H1 (cell line): ENCODE measurements around the gene NAXD. TPM values are rescaled to one million over a fixed set of nuclear protein-coding genes. Genes with fewer than 3 reads are reported as not detected.

Source experiments
- CTCF ChIA-PET: fragments of 300-600 bp; sonication (Branson Sonifier 250); formaldehyde crosslinking; loops from one replicate; lab custom pipeline; 2021; ENCODE audit not compliant: partially characterized antibody; lab: Charles Lee
- POLR2A ChIA-PET: fragments of 300-600 bp; sonication (Branson Sonifier 250); formaldehyde crosslinking; loops from one replicate; lab custom pipeline; 2021; ENCODE audit warnings: inconsistent platforms; ENCODE audit not compliant: partially characterized antibody; lab: Charles Lee
- DNase-seq, 2 experiments: peaks; one replicate each; pipeline versions ENCODE4 v3.0.0 to v3.0.0-alpha.2; 2010 to 2022; ENCODE audit warnings: low spot score in 2 of 2, low read depth in 1 of 2, mixed read lengths in 1 of 2
- FAIRE-seq: peaks from 2 replicates; lab custom pipeline; 2011; peaks lifted over from hg19 to GRCh38; lab: Jason Lieb, UNC
- H2AFZ ChIP-seq: 2 replicates; pipeline ENCODE4 v1.8.1; 2012; ENCODE audit warnings: low read length, inconsistent platforms
- H2AK5ac ChIP-seq: 2 replicates; pipeline ENCODE4 v1.6.1; 2013; ENCODE audit warnings: low read depth, low read length
- H2BK120ac ChIP-seq: replicated peaks from 2 replicates; pipeline ENCODE3; 2013; ENCODE audit warnings: low read depth, low read length, inconsistent platforms
- H2BK12ac ChIP-seq: 2 replicates; pipeline ENCODE4 v1.6.1; 2013; ENCODE audit warnings: low read depth, low read length
- H2BK15ac ChIP-seq: 2 replicates; pipeline ENCODE4 v1.6.1; 2013; ENCODE audit warnings: low read length
- H2BK20ac ChIP-seq: 2 replicates; pipeline ENCODE4 v1.6.1; 2013; ENCODE audit warnings: low read length
- H2BK5ac ChIP-seq: 2 replicates; pipeline ENCODE4 v1.6.1; 2013; ENCODE audit warnings: low read depth, low read length
- H3K14ac ChIP-seq: 2 replicates; pipeline ENCODE4 v1.6.1; 2013; ENCODE audit warnings: inconsistent platforms; ENCODE audit not compliant: insufficient read length
- H3K18ac ChIP-seq: 2 replicates; pipeline ENCODE4 v1.6.1; 2013; ENCODE audit warnings: low read length; ENCODE audit errors: extremely low read depth
- H3K23ac ChIP-seq: 2 replicates; pipeline ENCODE4 v1.6.1; 2013; ENCODE audit warnings: inconsistent platforms; ENCODE audit not compliant: insufficient read length
- H3K23me2 ChIP-seq: 2 replicates; pipeline ENCODE4 v1.6.1; 2013; ENCODE audit warnings: low read depth, low read length
- H3K27ac ChIP-seq: 2 replicates; pipeline ENCODE4 v1.6.1; 2011; ENCODE audit warnings: low read depth, low read length, inconsistent platforms
- H3K27me3 ChIP-seq, 4 experiments: replicated peaks in 1 of 4; 1 replicate in 1 of 4; 2 replicates in 3 of 4; pipeline versions ENCODE4 v1.6.1 to v1.8.1; 2011 to 2013; ENCODE audit warnings: low read length in 3 of 4, mild to moderate bottlenecking in 3 of 4, inconsistent platforms in 2 of 4, mixed read lengths in 2 of 4, moderate library complexity in 1 of 4; ENCODE audit not compliant: control insufficient read depth in 3 of 4, insufficient read depth in 3 of 4; ENCODE audit errors: extremely low read depth in 1 of 4
- H3K36me3 ChIP-seq, 4 experiments: 2 replicates each; pipeline versions ENCODE4 v1.6.1 to v1.8.1; 2011 to 2013; ENCODE audit warnings: mild to moderate bottlenecking in 4 of 4, low read length in 3 of 4, moderate library complexity in 2 of 4, control low read depth in 1 of 4, inconsistent platforms in 1 of 4; ENCODE audit not compliant: insufficient read depth in 4 of 4, control insufficient read depth in 2 of 4
- H3K4ac ChIP-seq: replicated peaks from 2 replicates; pipeline ENCODE3; 2013; ENCODE audit warnings: low read length, low read depth, mixed read lengths, inconsistent platforms; ENCODE audit not compliant: insufficient read length
- H3K4me1 ChIP-seq, 4 experiments: replicated peaks in 1 of 4; 1 replicate in 1 of 4; 2 replicates in 3 of 4; pipeline versions ENCODE4 v1.6.1 to v1.8.1; 2011 to 2013; ENCODE audit warnings: low read length in 3 of 4, inconsistent platforms in 2 of 4, mixed read lengths in 1 of 4; ENCODE audit not compliant: insufficient read depth in 4 of 4, control insufficient read depth in 3 of 4
- H3K4me2 ChIP-seq, 2 experiments: 2 replicates each; pipeline versions ENCODE4 v1.6.1 to v1.8.1; 2011 to 2013; ENCODE audit warnings: low read depth in 2 of 2, low read length in 2 of 2, control low read depth in 1 of 2, inconsistent platforms in 1 of 2, mild to moderate bottlenecking in 1 of 2; ENCODE audit not compliant: insufficient read depth in 1 of 2
- H3K4me3 ChIP-seq, 4 experiments: fragments of 200-600, 300-600 bp in 1 of 4; sonication (generic), shearing (Covaris generic), sonication (Bioruptor Twin) in 1 of 4; 2 replicates each; pipeline versions ENCODE4 v1.5.1 to v1.8.1; 2011 to 2016; ENCODE audit warnings: low read length in 4 of 4, low read depth in 3 of 4, control low read depth in 2 of 4, inconsistent platforms in 2 of 4, mild to moderate bottlenecking in 2 of 4, mixed read lengths in 1 of 4, moderate library complexity in 1 of 4; ENCODE audit not compliant: insufficient read depth in 2 of 4; ENCODE audit errors: extremely low read depth in 1 of 4
- H3K56ac ChIP-seq: replicated peaks from 2 replicates; pipeline ENCODE3; 2013; ENCODE audit warnings: low read depth, mild to moderate bottlenecking, mixed read lengths, low read length, inconsistent platforms; ENCODE audit not compliant: insufficient read length
- H3K79me1 ChIP-seq: 2 replicates; pipeline ENCODE4 v1.6.1; 2013; ENCODE audit warnings: low read depth, low read length, control low read depth
- H3K79me2 ChIP-seq, 2 experiments: 2 replicates each; pipeline versions ENCODE4 v1.6.1 to v1.8.1; 2012 to 2013; ENCODE audit warnings: low read length in 2 of 2, mild to moderate bottlenecking in 2 of 2, inconsistent platforms in 1 of 2; ENCODE audit not compliant: insufficient read depth in 2 of 2, control insufficient read depth in 1 of 2
- H3K9ac ChIP-seq, 4 experiments: replicated peaks in 1 of 4; 1 replicate in 1 of 4; 2 replicates in 3 of 4; pipeline versions ENCODE4 v1.6.1 to v1.8.1; 2011 to 2013; ENCODE audit warnings: low read depth in 3 of 4, low read length in 3 of 4, control low read depth in 2 of 4, mild to moderate bottlenecking in 2 of 4, moderate library complexity in 2 of 4, inconsistent platforms in 1 of 4; ENCODE audit errors: extremely low read depth in 1 of 4
- H3K9me3 ChIP-seq, 2 experiments: 2 replicates each; pipeline versions ENCODE4 v1.6.1 to v1.8.1; 2012 to 2013; ENCODE audit warnings: mild to moderate bottlenecking in 2 of 2, moderate library complexity in 2 of 2, control low read depth in 1 of 2, inconsistent platforms in 1 of 2, low read depth in 1 of 2, low read length in 1 of 2, mixed read lengths in 1 of 2; ENCODE audit not compliant: insufficient read depth in 2 of 2
- H4K20me1 ChIP-seq, 2 experiments: replicated peaks in 1 of 2; 2 replicates each; pipeline versions ENCODE3 to v1.8.1; 2011 to 2013; ENCODE audit warnings: inconsistent platforms in 2 of 2, low read length in 2 of 2, mild to moderate bottlenecking in 1 of 2; ENCODE audit not compliant: insufficient read depth in 2 of 2, control insufficient read depth in 1 of 2
- H4K5ac ChIP-seq: 2 replicates; pipeline ENCODE4 v1.6.1; 2013; ENCODE audit warnings: low read length, low read depth, mixed read lengths, inconsistent platforms; ENCODE audit not compliant: insufficient read length
- H4K8ac ChIP-seq: 2 replicates; pipeline ENCODE4 v1.8.0; 2013; ENCODE audit warnings: mild to moderate bottlenecking, moderate library complexity, low read length, inconsistent platforms; ENCODE audit not compliant: insufficient read depth; ENCODE audit errors: extremely low read depth
- H4K91ac ChIP-seq: replicated peaks from 2 replicates; pipeline ENCODE3; 2013; ENCODE audit warnings: low read length, mixed read lengths, inconsistent platforms; ENCODE audit not compliant: insufficient read length
- ASH2L ChIP-seq: fragments of 200-600, 300-600 bp; sonication (generic); IDR thresholded peaks from one replicate; pipeline ENCODE4 v1.7.1; 2017; ENCODE audit warnings: low read length
- BRCA1 ChIP-seq: IDR thresholded peaks from 2 replicates; pipeline ENCODE4 v1.6.1; 2012; ENCODE audit warnings: low read depth, low read length, improper control_type of control experiment
- CEBPB ChIP-seq: IDR thresholded peaks from 2 replicates; pipeline ENCODE4 v1.6.1; 2012; ENCODE audit warnings: low read depth, low read length
- JUND ChIP-seq: IDR thresholded peaks from 2 replicates; pipeline ENCODE4 v1.6.1; 2011; ENCODE audit warnings: mild to moderate bottlenecking, improper control_type of control experiment, low read length
- RAD21 ChIP-seq, 2 experiments: IDR thresholded peaks in 1 of 2; conservative IDR thresholded peaks in 1 of 2; 2 replicates each; pipeline ENCODE4 v1.6.1; 2011; ENCODE audit warnings: low read depth in 2 of 2, low read length in 2 of 2, improper control_type of control experiment in 1 of 2, inconsistent platforms in 1 of 2, mild to moderate bottlenecking in 1 of 2, moderate library complexity in 1 of 2
- SIN3A ChIP-seq, 2 experiments: IDR thresholded peaks in 1 of 2; conservative IDR thresholded peaks in 1 of 2; 2 replicates each; pipeline ENCODE4 v1.6.1; 2011 to 2012; ENCODE audit warnings: low read length in 2 of 2, improper control_type of control experiment in 1 of 2, low read depth in 1 of 2, mild to moderate bottlenecking in 1 of 2
- SIRT6 ChIP-seq: IDR thresholded peaks from one replicate; pipeline ENCODE4 v1.7.1; 2012; ENCODE audit warnings: low read length, inconsistent platforms
- SP4 ChIP-seq: IDR thresholded peaks from 2 replicates; pipeline ENCODE4 v1.6.1; 2012; ENCODE audit warnings: low read length, inconsistent platforms
- ZNF274 ChIP-seq: IDR thresholded peaks from 2 replicates; pipeline ENCODE4 v1.7.0; 2012; ENCODE audit warnings: low read length, borderline replicate concordance; ENCODE audit errors: extremely low read depth
- WGBS, 2 experiments: shearing (Covaris generic) in 1 of 2; methylation state at CpG; one replicate each; pipeline versions ENCODE4 v1.1.6 to v1.1.7; 2013 to 2015; ENCODE audit warnings: low lambda C conversion rate in 2 of 2, mixed read lengths in 2 of 2, inconsistent platforms in 1 of 2, low coverage in 1 of 2, missing lambda C conversion rate in 1 of 2; ENCODE audit not compliant: insufficient replicate concordance in 2 of 2, insufficient coverage in 1 of 2, insufficient read length in 1 of 2; ENCODE audit errors: extremely low coverage in 1 of 2, missing lambda C conversion rate in 1 of 2; 5-methylcytosine and 5-hydroxymethylcytosine counted together
- polyA plus RNA-seq, 7 experiments: library from polyadenylated mRNA; depleted of rRNA in 3 of 7; stranded (reverse) in 5 of 7; unstranded in 2 of 7; fragments of >200 nt in 5 of 7; fragments of 200-250 nt in 2 of 7; gene quantifications; 1 replicate in 5 of 7; 2 replicates in 1 of 7; 4 replicates in 1 of 7; pipeline versions ENCODE4 v1.2.1 to v1.2.3, GENCODE V29; 2011 to 2013; ENCODE audit warnings: missing spikeins in 2 of 7, mixed read lengths in 2 of 7
- total RNA-seq: library from RNA; stranded (reverse); fragmentation: NEBNext Ultra II Directional; extraction: Animal tissue kit (Norgen Biotek cat#: 25700); gene quantifications from 2 replicates; pipeline ENCODE4 v1.2.1, GENCODE V29; 2021
- TF ChIP-seq, protein P1 (sequence below): IDR thresholded peaks from 2 replicates; pipeline ENCODE4 v1.6.1; 2011; ENCODE audit warnings: low read length, improper control_type of control experiment

The NAXD gene
- total and polyA plus RNA-seq, 2 of the 8 experiments (the other 6 are each of a cell fraction or from before 2014, with no cell fraction given), result 25.4 to 35.5 TPM

DNA sequence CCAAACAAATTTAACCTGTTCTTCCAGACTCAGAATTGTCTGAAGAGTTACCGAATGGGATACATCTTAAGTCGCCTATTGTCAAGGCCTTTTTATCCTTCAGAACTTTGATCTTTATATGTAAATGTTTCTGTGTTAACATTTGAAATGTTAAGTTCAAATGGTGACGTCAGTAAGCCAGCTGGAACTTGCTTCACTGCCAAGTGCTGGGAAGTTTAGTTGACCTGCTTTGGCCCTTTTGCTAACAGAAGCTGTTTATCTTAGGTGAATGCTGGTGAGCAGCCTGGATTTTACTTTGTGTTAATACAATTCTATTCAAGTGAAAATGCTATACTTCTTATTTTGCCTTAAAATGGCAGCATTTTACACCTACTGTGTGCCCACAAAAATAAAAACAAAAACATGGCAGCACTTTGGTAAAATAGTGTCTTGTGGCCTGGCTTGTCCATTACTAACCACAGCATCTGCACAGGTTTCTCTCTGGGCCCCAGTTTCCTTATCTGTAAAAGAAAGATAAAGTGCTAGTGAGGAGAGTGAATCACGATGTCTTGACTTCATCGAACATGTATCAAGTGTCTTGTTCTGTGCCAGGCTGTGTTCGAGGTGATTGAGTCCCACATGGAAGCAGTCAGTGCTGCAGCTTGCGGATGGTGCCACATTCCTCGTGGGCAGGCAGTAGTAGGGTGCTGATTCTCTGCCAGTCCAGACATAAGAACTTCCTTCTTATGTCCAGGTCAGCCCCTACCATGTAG lies 2.2 kb downstream of the NAXD start:
- no peak overlapping the region for H3K9ac ChIP-seq
- H2BK120ac ChIP-seq, result no peak overlapping the region
- H3K36me3 ChIP-seq, result peaks cover 0 to 5% (median 2%) of the 10 kb centered on the region in 4 experiments; a peak in 2 of 8 replicates
- DNase-seq, result no peak
- peaks cover 13 to 64% of the 10 kb centered on the region in 2 experiments for H3K79me2 ChIP-seq
- H3K27me3 ChIP-seq, result peaks cover 0 to 2% (median 0%) of the 10 kb centered on the region in 4 experiments; a peak in 2 of 7 replicates
- H3K27ac ChIP-seq, result no peak overlapping the region
- H3K9me3 ChIP-seq, result no peaks in the 10 kb centered on the region
- no peak overlapping the region for H2AFZ ChIP-seq
- H2BK15ac ChIP-seq, result peak overlapping the region; percentile 46; the same call in 1 of the 2 replicates
- no peak overlapping the region for H3K18ac ChIP-seq
- H3K4me1 ChIP-seq, result peaks cover 5 to 16% (median 8%) of the 10 kb centered on the region in 4 experiments; a peak in 6 of 7 replicates
- H4K91ac ChIP-seq, result no peak overlapping the region
- ChIA-PET POLR2A (interaction anchor here (1.2 to 2.2 kb wide), 2 partner anchors 28 to 56 kb away, joined by 3 to 5 read pairs; partner anchors contain the start of gene RAB20), CTCF (interaction anchor here (1.0 to 1.6 kb wide), 5 partner anchors 22 to 162 kb away, joined by 3 to 6 read pairs (median 3); no protein-coding TSS in a partner anchor)
- H3K56ac ChIP-seq, result no peak overlapping the region
- peak; percentile 58 for FAIRE-seq
- no peak overlapping the region for H4K5ac ChIP-seq
- H2BK12ac ChIP-seq, result peak overlapping the region; percentile 99
- H3K4me3 ChIP-seq, result peak overlapping the region in 1 of 4 experiments; percentile 90; a peak in 2 of 8 replicates
- H3K23me2 ChIP-seq, result peaks cover 7% of the 10 kb centered on the region; the same call in 1 of the 2 replicates
- no peak overlapping the region for H4K8ac ChIP-seq
- H2BK5ac ChIP-seq, result no peak overlapping the region
- H3K14ac ChIP-seq, result no peak overlapping the region
- peak overlapping the region; percentile 94 for H2AK5ac ChIP-seq
- no peak overlapping the region for H3K23ac ChIP-seq
- H3K4me2 ChIP-seq, result peak overlapping the region; percentile 79 to 99
- 66% methylated on average over 8 of the region's 8 CpGs; no CpG with 5 or more reads in 1 of the 2 experiments for WGBS, 2 experiments
- H4K20me1 ChIP-seq, result peaks cover 11 to 18% of the 10 kb centered on the region in 2 experiments
- no peak overlapping the region for H2BK20ac ChIP-seq
- H3K79me1 ChIP-seq, result peaks cover 8% of the 10 kb centered on the region
- no peak overlapping the region for H3K4ac ChIP-seq
- TF ChIP-seq ZNF274, result no peak
- TF ChIP-seq SIN3A (conservative IDR thresholded peaks at IDR 0.05 in 1 of 2, IDR thresholded peaks at IDR 0.05 in 1 of 2; ENCODE audit: low read depth in 1 of 2, low read length in 2 of 2), result 0 out of 4 replicates have a peak, but pooled peaks of 1 of the 2 experiments have one; percentile 38
- TF ChIP-seq, protein P1, sequence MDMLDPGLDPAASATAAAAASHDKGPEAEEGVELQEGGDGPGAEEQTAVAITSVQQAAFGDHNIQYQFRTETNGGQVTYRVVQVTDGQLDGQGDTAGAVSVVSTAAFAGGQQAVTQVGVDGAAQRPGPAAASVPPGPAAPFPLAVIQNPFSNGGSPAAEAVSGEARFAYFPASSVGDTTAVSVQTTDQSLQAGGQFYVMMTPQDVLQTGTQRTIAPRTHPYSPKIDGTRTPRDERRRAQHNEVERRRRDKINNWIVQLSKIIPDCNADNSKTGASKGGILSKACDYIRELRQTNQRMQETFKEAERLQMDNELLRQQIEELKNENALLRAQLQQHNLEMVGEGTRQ, result no peak
- peak; percentile 67 for TF ChIP-seq JUND
- TF ChIP-seq RAD21 (IDR thresholded peaks at IDR 0.05 in 1 of 2, conservative IDR thresholded peaks at IDR 0.05 in 1 of 2; ENCODE audit: low read depth in 2 of 2, low read length in 2 of 2), result no peak
- TF ChIP-seq BRCA1, result no peak
- no peak for TF ChIP-seq SP4
- TF ChIP-seq ASH2L, result no peak
- no peak for TF ChIP-seq SIRT6
- TF ChIP-seq CEBPB, result 0 out of 2 replicates have a peak, but pooled peaks have one; percentile 13
